Fibroblast of skin of left quadriceps (primary cell): ENCODE results near the gene C18orf63.
"Not testable (repeated sequence)": the region's sequence is repeated elsewhere in the genome, so short reads cannot be mapped to it uniquely, and the experiment has no call there.

Source experiments
- DNase-seq, 2 experiments: peaks; one replicate each; pipeline ENCODE4 v3.0.0-alpha.2; 2013; ENCODE audit warnings: low read depth in 2 of 2

The C18orf63 gene

DNA sequence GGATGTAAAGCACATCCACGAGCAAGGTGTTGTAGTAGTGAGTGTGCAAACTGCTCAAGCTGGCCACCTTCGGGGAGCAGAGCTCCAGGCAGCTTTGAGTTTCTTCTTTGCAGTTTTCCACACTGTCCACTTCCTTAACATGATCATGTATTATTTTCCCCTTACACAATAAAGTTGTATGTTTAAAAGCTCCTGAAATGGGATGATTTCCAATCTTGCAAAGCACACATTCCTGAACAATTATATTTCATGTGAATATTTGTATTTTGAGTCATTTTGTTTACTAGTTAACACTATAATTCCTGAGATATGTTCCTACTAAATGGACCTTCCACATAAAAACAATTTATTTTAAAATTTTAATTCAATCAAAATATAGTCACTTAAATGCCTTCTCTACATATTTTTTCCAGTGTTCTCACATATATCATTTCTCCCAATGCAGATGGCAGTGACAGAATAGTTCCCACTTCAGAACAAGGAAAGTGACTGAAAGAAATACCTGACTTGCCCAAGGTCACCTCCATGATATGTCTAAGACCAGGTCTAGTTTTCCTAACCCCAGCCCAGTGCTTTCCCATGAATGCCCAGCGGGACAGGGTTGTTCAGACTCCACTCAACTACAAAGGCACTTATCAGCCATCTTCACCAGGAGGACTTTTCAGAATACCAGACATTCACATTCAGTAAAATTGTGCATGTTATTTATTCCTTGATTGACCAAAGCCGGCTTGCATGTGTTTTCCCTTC, 29.4 kb upstream of the C18orf63 start:
- no peak for DNase-seq

DNA sequence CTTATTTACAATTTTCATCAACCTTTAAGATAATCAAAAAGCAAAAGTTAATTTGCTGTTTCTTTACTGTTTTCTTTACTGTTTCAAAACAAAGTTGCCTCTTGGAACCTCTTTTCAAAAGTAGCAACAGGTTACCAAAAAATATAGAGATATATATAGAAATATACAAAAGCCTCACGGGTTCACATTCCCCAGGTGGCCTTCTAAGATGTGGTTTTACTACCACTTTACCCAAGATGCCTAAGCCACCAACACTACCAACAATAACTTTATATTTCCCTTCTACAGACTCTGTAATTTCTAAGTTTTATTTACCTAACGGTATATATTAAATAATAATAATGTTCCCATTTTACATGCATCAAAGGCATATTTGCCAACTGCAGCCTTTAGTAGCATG, 28.8 kb upstream of the C18orf63 start:
- no peak for DNase-seq

DNA sequence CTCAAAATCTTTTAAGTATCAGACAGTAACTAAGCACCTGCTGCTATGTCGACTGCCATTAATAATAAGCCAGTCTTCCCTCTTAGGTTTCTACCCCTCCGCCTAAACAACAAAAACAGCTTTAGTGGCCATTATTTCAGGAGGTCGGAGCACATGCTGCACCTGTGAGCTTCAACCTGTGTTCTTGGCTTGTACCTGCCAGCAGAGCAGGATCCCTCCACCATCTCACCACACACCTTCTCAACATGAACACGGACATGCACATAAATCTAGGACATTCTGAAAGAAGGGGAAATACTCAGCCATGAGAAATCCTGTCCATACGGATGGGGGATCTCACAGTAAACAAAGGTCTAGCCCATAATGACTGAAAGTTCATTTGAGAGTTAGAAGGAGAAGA, 27.6 kb upstream of the C18orf63 start:
- DNase-seq: no peak

DNA sequence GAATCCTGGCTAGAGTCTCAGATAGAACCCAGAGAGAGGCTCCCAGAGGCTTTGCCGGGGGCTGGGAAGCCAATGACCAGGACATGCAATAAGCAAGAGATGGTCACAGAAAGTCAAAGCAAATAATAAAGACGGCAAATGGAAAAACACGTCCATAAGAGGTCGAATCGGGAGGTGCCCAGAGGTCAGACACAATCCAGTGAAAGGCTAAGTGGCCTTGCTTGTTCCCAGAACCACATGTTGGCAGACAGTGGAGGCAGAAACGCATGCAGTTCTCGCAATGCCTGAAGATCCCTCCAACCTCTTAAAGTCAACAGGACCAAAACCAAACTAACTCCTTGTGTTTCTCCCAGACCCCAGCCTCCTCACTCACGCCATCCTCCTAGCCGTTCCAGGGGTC, 26.9 kb upstream of the C18orf63 start:
- no peak for DNase-seq

DNA sequence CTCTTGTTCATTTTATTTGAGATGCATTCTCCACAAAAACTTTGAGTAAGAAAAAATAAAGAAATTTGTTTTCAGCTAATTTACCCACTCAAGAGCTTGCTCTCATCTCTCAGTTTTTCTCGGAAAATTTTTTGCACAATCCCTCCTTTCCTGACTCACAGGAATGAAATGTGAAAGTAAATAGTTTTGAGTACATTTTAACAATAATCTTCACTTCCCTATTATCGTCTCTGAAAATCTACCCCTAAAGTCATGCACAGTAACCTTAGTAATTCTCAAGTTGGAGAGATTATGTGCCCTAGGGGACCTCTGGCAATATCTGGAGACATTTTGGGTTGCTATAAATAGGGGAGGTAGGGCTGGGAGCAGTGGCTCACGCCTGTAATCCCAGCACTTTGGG, 26.5 kb upstream of the C18orf63 start:
- DNase-seq: no peak

DNA sequence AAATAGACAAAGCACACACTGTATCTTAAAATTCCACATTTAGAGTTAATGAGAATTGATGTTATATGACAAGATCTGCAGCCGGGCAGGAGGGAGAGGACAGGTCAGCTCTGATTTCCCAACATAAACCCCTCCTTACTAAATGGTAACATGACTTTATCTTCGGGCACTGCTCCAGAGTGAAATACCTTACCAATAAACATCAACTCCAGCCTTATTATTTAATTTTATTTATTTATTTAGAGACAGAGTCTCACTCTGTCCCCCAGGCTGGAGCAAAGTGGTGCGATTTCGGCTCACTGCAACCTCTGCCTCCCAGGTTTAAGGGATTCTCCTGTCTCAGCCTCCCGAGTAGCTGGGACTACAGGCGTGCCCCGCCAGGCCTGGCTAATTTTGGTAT, 25.6 kb upstream of the C18orf63 start:
- DNase-seq: no peak

DNA sequence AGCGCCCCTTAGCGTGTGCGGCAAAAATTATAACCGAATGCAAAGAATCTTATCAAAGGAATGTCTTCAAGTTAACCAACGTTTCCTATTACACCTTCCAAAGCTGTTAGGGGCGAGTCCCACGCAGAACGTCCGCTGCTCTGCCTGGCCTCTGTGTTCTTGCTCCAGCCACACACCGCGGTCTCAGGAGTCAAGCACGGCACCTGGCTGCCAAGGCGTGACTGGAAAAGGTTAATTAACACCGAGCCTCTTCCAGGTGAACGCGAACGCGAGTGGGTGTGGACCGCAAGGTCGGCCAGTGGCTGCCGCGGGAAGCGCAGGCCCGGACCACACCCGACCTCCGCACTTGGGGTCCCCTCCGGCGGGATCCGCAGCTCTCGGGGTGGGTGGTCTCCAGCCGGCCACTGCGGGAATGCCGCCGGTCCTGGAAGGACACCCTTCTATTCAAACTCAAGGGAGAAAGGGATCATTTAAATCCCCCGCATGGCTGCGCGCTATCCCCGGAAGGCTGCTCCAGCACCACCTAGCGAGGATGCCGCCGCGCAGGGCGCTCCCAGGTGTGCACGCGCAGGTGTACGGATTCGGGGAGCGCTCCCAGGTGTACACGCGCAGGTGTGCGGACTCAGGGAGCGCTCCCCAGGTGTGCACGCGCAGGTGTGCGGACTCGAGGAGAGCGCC, 24.7 kb upstream of the C18orf63 start:
- DNase-seq: no peak

DNA sequence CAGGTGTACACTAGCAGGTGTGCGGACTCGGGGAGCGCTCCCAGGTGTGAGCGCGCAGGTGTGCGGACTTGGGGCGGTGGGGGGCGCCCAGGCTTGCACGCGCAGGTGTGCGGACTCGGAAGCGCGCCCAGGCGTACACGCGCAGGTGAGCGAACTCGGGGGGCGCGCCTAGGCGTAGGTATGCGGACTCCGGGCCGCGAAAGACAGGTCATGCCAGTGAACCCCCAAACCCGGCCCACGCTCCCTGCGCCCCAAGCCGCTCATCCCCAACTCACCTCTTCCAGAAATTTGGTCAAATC, 24.2 kb upstream of the C18orf63 start:
- DNase-seq: no peak

DNA sequence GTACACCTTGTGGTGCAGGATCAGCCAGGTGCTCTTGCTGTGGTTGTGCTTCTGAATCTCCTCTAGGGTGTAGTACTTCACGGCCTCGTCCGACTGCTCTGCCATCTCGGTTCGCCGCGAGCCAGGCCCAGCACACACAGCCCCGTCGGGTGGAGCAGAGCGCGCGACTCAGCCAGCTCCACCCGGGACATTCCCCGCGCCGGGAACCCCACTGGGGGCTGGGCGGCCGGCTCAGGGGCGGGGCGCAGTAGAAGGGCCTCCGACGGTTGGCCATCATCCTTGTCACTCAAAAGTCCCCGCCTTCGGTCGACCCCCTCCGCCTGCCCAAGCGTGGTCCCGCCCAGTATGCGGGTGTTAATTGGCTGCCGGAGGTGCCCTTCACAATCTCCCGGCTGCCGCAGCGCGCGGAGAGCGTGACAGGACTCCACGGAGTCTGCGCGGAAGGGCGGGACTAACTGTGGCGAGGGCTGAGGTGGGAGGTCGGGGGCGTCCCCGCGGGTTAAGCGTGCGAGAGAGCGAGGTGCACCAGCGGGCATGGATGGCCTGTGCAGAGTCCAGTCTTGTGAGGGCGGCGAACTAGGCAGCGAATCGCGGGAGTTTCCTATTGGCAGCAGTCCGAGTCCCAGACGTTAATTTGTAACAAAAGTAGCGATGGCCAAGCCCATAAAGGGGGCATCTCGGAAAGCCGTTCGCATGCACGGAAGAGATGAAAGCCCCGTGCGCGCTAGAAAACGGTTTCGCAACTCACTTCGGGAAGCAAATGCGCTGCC, 23.7 kb upstream of the C18orf63 start, which contains the start of gene CYB5A:
Gene CYB5A (minus strand): TSS at position 193 of the 770 bp plus-strand sequence. CDS start 88 bp downstream, at position 105.
- DNase-seq: peak; percentile 92 to 93

DNA sequence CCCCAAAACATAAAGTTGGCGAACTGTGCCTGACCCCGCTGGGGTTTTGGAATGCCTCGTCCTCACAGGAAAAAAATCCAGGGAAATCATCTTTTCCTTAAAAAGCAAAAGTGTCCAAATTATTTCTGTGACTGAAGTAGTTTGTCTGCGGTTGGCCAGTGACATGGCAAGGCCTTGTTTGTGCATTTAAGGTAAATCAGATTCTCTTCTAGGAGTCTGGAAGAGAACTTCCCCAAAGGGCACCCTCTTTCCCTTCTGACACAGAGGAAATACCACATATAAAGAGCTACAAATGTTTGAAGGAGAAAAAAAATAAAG, 23.1 kb upstream of the C18orf63 start:
- no peak for DNase-seq

DNA sequence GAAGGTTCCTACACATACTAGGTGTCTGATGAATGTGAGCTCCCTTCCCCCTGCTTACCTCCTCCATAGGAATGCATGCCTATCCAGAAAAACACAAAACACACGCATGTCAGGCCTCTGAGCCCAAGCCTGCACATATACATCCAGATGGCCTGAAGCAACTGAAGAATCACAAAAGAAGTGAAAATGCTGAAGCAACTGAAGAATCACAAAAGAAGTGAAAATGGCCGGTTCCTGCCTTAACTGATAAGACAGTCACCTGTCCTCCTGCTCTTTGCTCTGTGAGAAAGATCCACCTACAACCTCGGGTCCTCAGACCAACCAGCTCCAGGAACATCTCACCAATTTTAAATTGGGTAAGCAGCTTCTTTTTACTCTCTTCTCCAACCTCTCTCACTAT, 22.7 kb upstream of the C18orf63 start:
- not testable (repeated sequence) for DNase-seq

DNA sequence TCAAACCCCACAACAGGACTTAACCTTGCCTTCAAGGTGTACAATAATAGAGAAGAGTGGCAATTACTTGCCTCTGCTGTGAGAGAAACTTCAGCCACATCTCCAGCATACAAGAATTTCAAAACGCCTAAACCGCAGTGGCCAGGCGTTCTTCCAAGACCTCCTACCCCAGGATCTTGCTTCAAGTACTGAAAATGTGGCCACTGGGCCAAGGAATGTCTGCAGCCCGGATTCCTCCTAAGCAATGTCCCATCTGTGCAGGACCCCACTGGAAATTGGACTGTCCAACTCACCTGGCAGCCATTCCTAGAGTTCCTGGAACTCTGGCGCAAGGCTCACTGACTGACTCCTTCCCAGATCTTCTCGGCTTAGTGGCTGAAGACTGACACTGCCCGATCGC, 21.1 kb upstream of the C18orf63 start:
- DNase-seq: no peak

DNA sequence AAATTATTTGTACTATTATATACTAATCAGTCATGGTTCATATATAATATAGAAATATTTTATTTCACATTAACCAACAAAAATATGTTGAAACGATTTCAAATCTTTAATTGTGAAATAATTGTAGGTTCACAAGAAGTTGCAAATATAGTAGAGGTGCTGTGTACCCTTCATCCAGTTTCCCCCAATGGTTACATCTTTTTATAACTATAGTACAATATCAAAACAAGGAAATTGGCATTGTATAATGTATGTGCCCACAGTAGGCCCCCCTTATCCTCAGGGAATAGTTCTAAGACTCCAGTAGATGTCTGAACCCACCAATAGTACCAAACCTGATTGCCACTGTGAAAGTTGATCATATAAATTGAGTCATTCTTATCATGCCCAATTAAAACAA, 16.5 kb upstream of the C18orf63 start:
- DNase-seq: no peak

DNA sequence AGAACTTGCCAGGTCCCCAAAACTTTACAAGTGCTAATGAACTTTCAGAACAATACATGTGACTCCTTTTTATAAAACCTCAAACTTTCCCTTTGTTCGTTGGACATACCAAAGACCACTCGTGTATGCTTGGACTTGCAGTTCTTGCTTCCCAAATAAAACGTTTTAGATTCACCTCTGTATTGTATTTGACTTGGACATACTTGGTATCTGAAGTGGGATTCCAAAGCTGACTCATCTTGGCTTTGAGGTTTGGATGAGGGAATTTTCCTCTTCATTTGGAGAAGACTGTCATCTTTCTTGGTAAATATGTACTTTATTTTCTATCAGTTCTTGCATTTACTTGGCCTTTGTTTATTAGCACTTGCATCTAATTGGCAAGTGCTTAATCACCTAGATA, 15.9 kb upstream of the C18orf63 start:
- DNase-seq: no peak

DNA sequence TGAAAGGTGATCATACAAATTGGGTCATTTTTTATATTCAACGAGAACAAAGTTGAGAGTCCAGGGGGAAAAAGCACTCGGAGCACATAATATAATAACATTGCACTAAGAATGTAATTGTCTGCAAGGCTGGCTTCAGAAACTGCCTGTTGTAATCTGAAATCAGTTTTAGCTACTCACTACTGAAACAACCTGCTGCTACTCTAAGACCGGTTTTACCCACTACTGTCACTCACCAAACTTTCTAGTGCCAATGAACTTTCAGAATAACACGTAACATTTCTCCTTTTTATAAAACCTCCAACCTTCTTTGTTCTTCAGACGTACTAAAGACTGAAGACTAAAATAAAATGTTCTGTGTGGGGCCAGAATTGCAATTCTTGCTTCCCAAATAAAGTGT, 12.3 kb upstream of the C18orf63 start:
- no peak for DNase-seq

DNA sequence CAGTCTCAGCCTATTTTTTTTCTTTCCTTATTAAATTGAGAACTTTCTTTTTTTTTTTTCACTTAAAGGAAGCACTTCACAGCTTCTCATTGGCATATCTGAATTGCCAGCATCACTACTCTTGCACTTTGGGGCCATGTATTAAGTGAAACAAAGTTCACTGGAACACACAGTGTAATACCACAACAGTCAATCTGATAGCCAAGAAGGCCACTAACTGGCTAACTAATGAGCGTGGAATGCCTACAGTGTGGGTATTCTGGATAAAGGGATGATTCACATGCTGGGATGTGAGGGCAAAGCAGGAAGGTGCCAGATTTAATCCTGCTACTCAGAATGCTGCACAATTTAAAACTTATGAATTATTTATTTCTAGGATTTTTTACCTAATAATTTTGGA, 11.7 kb upstream of the C18orf63 start:
- no peak for DNase-seq

DNA sequence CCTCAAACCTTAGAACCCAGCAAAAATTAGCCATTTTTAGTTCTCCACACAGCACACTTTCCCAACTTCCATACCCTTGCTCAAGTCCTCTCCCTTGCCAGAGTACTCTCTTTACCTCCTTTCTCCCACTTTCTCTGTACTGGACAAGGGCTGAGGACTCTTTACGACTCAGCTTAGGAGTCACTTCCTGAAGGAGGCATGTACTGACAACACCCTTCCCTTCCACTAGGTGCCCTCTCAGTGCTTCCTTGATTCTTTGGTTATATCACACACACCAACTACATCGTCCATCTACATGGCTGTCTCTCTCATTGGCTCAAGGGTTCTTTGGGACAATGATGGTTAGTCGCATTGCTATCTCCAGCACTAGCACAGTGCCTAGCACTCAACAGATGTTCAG, 5.2 kb upstream of the C18orf63 start:
- DNase-seq: peak in 1 of 2 experiments; percentile 16

DNA sequence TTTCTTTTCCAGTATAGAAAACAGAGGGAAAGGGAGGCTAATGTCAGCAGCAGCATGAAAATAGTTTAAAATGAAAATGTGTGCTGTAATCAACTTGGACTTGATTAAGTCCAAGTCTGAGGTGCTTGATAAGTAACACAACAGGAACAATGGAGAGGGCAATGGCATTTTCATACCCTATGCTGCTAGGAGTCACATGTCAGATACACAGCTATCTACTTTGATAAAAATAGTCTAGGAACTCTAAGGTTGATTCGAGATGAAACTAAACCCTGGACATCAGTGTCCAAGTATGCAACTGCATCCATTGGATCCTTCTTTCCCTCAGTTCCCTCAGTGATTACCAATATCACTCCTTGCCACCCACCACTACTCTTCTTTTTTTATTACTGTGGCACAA, 4.6 kb upstream of the C18orf63 start:
- no peak for DNase-seq

DNA sequence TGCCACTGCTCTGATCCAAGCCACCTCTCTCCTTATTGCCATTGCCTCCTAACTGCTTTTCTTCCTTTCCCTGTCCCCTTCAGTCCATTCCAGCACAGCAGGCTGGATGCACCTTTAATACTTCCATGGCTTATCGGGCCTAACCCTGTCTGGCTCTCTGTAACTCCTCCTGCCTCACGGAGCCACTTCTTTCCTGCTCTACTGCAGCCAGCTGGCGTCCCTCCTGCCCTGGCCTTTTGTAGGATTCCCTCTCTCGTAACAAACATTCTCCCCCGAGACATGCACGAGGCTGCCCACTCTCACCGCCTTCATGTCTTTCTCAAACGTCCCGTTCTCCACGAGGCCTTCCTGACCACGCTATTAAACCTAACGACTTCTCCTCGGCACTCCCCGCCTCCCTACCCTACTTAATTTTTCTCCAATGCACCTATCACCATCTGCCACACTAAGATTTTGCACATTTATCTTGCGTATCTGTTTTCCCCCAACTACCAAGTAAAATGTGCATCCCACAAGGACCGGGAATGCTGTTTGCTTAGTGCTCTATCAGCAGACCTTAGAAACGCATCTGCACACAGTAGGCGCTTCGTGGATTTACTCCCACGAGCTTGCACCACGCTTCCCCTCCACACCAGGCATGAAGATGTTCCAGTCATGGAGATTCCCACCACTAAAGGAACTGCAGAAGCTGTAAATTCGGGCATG, 728 bp upstream of the C18orf63 start:
- DNase-seq: no peak

DNA sequence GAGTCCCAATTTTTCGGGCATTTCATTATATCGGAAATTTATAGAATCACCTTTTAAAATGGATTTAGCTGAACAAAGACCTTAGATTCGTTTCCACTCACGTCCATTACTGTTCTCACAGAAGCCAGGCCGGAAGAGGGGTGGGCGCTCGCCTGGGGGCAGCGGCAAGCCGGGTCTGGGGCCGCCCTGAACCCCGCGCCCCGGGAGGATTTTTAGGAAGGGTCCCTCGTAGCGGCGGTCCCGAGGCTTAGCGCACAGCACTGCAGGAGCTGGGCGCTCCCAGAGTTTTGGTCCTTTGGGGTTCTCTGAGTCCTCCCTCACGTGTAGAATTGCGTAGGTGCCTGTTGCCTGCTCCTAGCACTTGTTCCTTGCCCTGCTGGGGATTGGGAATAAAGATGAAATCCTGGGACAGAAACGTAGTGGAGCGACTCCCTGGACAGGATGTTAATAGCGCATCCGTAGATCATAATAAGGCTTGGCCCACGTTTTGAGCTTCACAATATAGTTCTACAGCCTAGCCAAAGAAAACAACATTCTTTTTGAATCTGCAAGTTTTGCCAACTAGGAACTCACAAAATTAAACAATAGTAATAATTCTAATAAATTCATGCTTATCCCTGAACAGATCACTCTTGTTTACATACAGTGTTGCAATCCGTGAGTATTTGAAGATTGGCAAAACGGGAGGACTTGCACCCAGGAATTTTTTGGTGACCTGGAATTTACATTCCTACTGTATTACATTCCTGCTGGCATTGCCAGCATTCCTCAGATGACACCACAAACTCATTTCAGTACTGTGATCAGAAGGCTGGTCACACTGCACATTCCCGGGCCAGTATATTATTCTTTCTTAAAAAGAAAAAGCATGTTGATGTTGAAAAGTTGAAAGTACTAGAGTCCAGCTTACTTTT, 875 bp downstream of the C18orf63 start:
- peak; percentile 77 to 78 for DNase-seq

DNA sequence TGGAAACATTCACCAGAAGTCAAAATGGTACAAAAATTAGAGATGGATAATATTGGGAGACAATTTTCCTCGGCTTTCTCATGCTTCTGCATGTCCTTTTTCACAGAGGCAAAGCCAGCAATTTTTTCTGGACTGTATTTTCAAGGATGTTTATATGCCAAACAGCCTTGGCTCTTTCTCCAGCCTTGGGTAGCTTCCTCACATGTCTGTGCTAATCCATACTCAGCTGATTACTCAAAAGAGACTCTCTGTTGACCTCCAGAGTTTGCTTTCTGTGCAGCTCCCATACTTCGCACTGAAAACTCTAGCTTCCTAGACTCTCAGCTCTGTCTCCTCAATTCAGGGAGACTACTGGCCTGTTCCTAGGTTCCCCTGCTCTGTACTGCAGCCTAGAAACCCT, 10.6 kb downstream of the C18orf63 start:
- no peak for DNase-seq
